NCI-H345 (cell line): Measurements from ENCODE around the gene BRINP1.

Experiments used
- DNase-seq: peaks from one replicate; lab custom pipeline; 2025; lab: John Stamatoyannopoulos, UW

The BRINP1 gene

DNA sequence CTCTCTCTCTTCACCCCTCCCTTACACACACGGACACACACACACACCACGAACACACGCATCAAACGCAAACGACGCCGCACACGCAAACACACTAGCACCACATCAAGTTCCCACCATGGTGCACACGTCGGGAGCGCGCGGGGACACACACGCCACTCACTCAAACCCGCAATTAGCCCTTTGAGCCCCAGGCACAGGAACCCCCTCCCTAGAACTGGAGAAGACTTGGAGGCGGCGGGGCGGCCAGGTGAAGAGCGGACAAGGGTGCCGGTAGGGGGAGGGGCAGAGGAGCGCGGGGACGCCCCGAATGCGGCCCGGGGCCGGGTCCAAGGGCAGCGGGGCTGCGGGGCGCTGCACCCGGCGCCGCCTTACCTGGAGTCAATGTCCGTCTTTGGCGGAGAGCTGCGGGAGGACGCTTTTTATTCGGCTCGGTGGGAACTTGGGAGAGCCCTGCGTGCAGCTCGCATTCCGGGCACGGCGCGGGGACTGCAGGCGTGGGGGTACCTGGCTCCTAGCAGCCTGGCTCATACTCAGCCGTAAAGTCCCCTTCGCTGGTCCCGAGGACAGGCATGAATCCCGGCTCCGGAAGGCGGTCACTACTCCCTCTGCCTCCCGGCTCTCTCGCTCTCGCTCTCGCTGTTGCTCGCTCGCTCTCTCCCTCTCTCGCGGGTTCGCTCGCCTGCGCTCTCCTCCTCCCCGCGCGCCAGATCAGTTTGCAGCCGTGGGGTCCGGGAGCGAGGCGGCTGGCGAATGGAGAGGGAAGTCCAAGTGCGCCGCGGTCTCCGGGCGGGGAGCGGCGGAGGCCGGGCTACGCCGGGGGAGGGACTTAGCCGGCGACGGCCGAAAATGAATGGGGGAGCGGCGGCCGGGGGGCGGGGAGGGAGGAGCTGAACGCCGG is at the start of gene BRINP1:
Gene BRINP1 (minus strand): TSS at position 755 of the 901 bp plus-strand sequence. CDS start 56,080 bp downstream, outside the sequence.
- DNase-seq: peak; percentile 86

GRCh38 chr9:119418721-119419120 is 49.5 kb upstream of the BRINP1 start:
- no peak for DNase-seq

DNA sequence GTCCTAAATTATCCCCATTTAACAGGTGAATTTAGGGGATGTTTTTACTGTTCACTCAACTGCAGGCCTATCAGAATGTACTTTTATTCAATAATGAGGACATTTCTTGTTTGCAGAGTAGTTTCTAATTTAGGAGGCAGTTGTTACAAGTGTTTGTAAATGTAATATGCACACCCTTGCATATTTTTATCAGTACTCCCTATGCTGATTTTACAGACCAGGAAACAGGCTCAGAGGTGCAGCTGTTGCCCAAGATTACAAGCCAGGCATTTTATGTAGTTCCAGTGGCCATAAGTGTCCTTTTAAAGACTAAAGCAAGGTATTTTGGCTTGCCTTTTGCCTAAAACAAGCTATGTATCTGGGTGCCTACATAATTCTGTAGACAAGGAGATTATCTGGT is 47.6 kb upstream of the BRINP1 start:
- no peak for DNase-seq

DNA sequence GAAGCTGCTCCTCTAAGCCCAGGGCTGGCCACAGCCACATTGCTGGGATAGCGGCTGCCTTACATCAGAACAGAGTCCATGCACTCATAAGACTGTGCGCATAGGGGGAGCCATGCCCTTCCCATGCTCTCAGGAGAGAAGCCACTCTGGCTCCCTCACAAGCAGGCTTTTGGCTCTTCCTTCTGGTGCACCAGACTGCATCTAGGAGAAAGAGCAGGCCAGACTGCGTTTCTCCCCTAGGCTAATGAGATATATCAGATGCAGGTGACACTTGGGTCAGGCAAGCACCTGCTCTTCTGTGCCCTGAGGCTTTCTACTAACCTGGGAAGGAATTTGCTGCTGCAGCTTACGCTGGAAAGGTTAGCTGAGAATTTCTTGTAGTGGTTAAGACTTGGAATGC is 43.2 kb upstream of the BRINP1 start:
- no peak for DNase-seq

DNA sequence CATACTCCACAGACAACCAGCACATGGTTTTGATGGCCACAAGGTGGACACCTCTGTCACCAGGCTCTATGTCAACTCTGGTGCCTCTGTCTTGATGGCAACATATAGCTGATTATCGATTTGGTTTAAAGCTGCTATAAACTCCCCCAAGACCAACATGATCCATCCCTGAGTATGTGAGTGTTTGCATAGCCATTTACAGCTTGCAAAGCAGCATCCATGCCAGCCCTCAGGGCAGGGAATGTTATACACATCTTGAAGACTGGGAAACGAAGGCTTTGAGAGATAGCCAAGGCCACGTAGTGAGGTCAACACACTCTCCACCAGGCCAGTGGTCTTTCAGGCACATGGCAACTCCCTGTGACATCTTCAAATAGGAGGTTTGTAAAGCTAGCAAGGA is 40.3 kb upstream of the BRINP1 start:
- no peak for DNase-seq

DNA sequence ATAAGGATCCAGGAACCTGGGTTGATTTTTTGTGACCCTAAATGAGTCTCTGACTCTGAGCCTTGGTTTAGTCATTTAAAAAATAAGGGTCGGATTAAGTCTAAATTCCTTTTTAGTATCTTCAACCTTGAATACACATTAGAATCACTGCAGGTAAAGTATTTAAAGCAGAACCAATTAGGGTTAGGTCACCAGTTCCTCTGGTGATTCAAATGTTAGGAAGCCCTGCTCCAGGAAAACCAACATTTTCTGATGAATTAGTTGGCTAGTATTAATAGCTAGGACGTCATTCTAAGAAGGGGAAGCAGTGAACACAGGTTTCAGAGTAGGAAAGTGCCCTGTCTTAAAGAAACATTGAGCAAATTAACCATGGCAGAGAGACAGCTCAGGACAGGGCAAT is 31.4 kb upstream of the BRINP1 start:
- DNase-seq: no peak

GRCh38 chr9:119398350-119398749 is 29.1 kb upstream of the BRINP1 start:
- DNase-seq: no peak

GRCh38 chr9:119391878-119392277 is 22.6 kb upstream of the BRINP1 start:
- DNase-seq: no peak

DNA sequence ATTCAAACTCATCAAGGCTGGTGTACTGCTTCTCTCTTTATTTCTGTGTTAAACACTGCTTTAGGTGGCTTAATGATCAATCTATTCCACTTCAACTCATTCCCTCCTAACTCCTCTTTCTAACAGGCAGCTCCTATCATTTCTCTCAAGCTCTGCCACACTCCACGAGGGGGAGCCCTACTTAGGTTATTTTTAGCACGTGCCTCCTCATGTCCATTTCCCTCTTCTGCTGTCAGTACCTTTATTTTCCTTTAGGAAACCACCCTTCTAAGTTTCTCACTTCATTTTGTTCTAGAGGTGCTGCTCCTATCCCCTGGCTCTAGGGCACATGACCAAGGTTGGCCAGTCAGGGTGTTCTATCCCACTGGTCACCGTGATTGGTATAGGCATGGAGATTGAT is 6.7 kb upstream of the BRINP1 start:
- peak; percentile 28 for DNase-seq

DNA sequence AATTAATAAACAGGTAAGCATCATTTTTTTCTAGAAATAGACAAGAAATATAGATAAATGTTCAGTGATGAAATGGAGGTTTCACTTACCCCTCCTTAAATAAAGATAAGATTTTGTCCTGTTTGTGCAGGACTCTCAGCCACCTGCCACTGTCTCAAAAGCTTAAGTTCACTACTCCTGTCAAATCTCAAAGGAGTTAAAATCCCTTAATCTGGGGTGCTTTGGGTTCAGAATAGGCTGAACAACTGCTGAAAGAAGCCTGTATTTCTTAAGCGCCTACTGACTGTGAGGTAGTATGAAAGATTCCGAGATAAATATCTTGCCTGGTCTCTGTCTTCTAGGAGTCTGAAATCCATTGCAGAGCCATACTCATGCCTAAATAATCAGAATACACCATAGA is 3.7 kb upstream of the BRINP1 start:
- DNase-seq: no peak

- no peak for DNase-seq
These were observed 1.6 kb upstream of the BRINP1 start for GRCh38 chr9:119370816-119371215.

- DNase-seq: peak; percentile 59
These were observed 588 bp upstream of the BRINP1 start for GRCh38 chr9:119369680-119370366.

GRCh38 chr9:119368179-119368578 is 1.1 kb downstream of the BRINP1 start:
- DNase-seq: no peak

DNA sequence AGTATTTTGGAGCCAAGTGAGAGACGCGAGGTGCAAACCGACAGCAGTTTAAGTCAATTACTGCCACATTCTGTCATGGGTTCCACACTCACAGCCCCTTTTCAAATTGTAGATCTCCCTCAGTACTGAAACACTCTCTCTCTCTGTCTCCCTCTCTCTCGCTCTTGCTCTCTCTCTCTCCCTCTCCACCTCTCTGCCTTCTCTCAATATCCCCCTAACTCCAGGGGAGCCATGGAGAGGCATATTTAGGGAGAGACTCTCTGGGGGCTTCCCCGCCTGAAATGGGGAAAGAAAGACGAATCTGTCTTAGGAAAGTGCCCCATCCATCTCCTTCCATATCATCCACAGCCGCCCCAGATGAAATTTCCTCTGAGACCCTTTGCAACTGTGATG is 1.6 kb downstream of the BRINP1 start:
- no peak for DNase-seq

DNA sequence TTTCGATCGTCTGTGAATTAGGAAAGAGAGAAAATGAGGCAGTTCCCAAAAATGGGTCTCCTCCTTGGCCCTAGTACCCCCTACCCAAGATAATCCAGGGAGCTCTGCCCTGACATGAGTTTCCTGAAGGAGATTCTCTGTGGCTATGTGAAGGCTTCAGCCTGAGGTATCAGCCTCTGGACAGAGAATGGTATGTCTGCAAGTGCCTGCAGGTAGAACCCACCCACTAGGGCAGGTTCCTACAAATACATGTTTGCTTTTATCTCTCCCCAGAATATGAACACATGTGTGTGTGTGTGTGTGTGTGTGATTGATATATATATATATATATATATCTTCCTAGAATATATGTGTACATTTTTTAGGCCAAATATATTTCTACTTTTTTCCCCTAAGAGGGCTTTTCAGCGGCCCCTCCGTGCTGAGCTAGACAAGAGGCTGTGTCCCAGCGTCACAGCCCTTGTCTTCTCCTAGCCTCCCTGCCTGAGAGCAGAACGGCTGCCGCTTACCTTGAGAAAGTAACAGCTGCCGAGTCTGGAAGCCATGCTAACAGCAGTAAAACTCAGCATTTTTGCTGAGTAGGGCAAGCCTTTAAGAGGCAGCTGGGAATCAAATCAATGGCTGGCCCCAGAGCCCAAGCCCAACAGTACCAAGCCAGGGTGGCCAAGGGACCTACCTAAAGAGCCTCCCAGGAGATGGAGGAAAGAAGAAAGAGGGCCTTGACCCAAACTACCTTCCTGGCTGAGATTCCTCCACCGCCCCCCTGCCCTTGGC is 2.1 kb downstream of the BRINP1 start:
- DNase-seq: no peak

- peak; percentile 69 for DNase-seq
These were observed 3.8 kb downstream of the BRINP1 start for GRCh38 chr9:119365291-119366027.

DNA sequence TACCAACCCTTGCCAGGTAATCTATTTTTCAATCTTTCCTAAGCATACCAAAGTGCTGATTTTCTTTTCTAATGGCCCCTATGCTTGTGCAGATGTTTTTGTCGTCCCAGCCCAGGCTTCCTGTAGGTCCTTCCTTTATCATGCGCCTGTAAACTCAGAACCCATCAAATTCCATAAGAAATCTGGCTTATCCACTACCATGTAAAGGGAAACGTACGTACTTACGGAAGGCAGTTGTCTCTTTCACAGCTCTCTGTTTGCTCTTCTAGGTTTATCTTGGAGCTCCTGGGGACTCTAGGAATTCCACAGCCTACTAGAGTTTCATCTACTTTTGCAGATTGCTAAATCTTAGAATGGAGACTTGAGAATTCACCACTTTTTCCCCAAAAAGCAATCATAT is 9.0 kb downstream of the BRINP1 start:
- DNase-seq: no peak

DNA sequence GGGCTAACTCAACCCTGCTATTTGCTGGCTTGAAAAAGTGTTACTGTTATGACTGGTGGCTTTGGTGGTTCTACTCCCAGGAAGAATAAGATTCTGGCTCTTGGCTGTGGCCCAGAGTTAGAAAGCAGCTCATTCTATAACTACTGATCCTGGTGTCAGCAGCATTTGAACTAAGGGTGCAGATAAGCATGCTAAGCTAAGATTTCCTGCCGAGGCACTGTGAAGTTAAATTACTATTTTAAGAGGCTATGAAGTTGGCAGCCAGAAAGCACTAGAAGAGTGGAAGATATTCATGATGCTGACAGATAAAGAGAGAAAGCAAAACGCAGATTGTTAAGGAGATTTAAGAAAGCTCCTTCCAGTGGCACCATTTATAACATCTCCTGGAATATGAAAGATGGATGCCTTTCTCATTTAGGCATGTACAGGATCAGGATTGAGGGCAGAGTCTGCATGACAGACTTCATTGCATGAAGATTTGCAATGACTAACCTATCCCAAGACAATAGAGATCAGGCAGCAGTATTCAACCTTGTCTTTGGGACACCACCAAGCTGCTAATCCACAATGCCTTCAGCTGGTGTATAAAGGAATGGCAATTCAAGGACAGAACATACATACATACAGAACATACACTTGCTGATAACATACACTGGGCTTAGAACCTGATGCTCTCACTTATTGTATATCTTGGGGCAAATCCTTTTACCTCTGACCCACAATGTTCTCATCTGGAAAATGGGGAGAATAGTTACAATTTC is 11.7 kb downstream of the BRINP1 start:
- no peak for DNase-seq

GRCh38 chr9:119349351-119349825 is 19.8 kb downstream of the BRINP1 start:
- DNase-seq: no peak

DNA sequence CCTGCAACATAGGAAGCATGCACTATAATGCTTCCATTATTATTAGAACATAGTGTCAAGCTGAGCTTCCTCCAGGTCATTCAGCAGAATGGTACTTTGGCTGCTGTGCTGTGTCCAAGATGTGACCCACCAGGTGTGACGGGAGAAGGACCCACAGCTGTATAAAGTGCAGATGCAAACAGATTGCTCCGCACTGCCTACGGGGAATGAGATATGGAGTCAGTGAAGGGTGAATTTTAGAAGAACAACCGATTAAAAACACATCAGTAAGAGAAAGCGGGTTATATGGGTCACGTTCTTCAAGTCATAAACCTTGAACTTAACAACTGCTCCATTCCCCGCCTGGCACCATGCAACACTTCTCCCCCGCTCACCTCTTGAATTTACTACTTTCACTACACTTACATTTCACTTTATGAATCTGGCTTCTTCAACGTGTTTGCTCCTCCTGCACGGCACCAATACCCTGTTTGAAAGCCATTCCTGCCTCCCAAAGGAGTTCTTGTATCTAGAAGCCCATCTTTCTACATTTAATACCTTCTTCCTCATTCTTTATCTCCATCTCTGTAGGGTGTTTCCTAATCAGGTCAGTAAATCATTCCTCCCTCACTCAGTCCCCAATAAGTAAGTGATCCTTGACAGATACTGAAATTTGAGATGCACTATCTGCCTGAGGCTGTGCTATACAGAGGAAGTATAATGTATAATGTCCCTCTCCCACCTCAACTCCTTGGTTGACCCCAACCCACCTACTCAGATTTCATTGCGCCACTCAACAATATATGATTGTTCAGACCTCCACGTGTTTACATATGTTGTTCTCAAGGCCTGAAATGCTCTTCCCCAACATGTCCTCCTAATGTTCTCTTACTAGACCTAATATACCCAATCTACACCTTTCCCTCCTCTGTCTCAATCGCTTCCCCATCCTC is 25.9 kb downstream of the BRINP1 start:
- no peak for DNase-seq
